Measurements from ENCODE around the gene PRICKLE2.

The PRICKLE2 gene

DNA sequence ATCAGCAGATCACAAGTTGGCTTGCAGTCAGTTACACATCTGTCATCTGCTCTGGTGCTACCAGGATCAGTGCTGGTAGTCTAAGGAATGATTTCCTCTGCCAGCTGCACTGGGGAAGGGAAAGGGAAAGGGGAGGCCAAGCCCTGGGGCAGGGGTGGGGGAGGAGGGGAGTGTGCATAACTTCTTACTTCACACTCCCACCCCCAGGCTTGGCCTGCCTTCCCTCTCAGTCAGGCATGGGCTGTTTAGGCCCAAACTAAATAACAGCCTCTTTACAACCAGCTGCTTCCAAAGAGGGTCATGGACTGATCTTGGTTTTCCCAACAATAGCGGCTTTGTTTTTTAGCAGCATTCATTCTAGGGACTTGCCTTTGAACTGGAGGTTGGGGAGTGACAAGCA, 115.8 kb downstream of the PRICKLE2 start:
- no peak for TF ChIP-seq POLR2AphosphoS5 (IDR thresholded peaks at IDR 0.05; ENCODE audit: low read depth, low read length)
- no peak for TF ChIP-seq TAF1 (IDR thresholded peaks at IDR 0.05; ENCODE audit: borderline replicate concordance, insufficient read depth, low read length)
- TF ChIP-seq SIN3A (IDR thresholded peaks at IDR 0.05; ENCODE audit: borderline replicate concordance, insufficient read depth, low read length): no peak
- no peak for TF ChIP-seq FOXP2 (optimal IDR thresholded peaks at IDR 0.05; ENCODE audit: borderline replicate concordance, extremely low read depth, extremely low read length, insufficient read depth)
- TF ChIP-seq, protein P1, sequence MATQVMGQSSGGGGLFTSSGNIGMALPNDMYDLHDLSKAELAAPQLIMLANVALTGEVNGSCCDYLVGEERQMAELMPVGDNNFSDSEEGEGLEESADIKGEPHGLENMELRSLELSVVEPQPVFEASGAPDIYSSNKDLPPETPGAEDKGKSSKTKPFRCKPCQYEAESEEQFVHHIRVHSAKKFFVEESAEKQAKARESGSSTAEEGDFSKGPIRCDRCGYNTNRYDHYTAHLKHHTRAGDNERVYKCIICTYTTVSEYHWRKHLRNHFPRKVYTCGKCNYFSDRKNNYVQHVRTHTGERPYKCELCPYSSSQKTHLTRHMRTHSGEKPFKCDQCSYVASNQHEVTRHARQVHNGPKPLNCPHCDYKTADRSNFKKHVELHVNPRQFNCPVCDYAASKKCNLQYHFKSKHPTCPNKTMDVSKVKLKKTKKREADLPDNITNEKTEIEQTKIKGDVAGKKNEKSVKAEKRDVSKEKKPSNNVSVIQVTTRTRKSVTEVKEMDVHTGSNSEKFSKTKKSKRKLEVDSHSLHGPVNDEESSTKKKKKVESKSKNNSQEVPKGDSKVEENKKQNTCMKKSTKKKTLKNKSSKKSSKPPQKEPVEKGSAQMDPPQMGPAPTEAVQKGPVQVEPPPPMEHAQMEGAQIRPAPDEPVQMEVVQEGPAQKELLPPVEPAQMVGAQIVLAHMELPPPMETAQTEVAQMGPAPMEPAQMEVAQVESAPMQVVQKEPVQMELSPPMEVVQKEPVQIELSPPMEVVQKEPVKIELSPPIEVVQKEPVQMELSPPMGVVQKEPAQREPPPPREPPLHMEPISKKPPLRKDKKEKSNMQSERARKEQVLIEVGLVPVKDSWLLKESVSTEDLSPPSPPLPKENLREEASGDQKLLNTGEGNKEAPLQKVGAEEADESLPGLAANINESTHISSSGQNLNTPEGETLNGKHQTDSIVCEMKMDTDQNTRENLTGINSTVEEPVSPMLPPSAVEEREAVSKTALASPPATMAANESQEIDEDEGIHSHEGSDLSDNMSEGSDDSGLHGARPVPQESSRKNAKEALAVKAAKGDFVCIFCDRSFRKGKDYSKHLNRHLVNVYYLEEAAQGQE (IDR thresholded peaks at IDR 0.05; ENCODE audit: insufficient read depth in 1 of 2, low read depth in 2 of 2, low read length in 2 of 2): no peak

DNA sequence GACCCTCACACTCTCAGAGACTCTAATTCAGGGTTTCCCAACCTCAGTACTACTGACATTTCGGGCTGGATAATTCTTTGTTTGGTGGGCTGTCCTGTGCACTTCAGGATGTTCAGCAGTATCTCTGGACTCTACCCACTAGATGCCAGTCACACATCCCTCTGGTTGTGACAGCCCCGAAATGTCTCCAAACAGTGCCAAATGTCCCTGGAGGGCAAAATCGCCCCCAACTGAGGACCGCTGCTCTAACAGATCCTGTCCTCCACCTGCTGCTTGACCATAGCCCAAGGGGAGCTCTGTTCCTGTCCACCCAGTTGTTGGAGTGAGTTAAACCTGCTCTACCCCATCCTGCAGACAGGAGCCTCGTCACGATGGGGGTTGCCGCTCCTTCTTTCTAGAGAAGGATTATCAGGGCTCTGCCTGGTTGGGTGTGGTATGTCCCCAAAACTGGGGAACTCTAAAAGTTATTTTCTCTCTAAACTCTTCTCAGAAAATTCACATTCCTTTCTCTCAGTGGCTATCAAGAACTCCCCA, 116.4 kb downstream of the PRICKLE2 start:
- TF ChIP-seq FOXP2 (optimal IDR thresholded peaks at IDR 0.05; ENCODE audit: borderline replicate concordance, extremely low read depth, extremely low read length, insufficient read depth): no peak
- TF ChIP-seq POLR2AphosphoS5 (IDR thresholded peaks at IDR 0.05; ENCODE audit: low read depth, low read length): no peak
- TF ChIP-seq, protein P1 (IDR thresholded peaks at IDR 0.05; ENCODE audit: insufficient read depth in 1 of 2, low read depth in 2 of 2, low read length in 2 of 2): no peak
- TF ChIP-seq SIN3A (IDR thresholded peaks at IDR 0.05; ENCODE audit: borderline replicate concordance, insufficient read depth, low read length): no peak
- no peak for TF ChIP-seq TAF1 (IDR thresholded peaks at IDR 0.05; ENCODE audit: borderline replicate concordance, insufficient read depth, low read length)

DNA sequence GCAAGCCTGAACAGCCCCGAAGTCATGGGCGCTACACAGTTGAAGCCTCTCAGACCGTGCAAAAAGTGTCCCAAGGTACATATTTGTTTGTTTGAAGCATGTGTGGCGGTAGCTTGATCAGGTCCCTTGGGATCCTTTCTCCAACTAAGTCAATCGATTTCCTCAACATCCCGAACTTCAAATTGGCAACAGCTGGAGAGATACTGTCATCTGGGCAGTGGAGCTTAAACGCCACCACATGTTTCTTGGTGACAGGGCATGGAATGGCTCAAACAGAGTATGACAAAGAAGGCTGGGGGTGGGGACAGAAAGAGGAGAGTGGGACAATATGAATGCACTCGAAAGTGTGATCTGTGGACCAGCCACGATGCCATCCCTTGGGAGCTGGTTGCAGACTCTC, 117.0 kb downstream of the PRICKLE2 start:
- TF ChIP-seq TAF1 (IDR thresholded peaks at IDR 0.05; ENCODE audit: borderline replicate concordance, insufficient read depth, low read length) (no peak), SIN3A (IDR thresholded peaks at IDR 0.05; ENCODE audit: borderline replicate concordance, insufficient read depth, low read length) (no peak), FOXP2 (optimal IDR thresholded peaks at IDR 0.05; ENCODE audit: borderline replicate concordance, extremely low read depth, extremely low read length, insufficient read depth) (no peak), POLR2AphosphoS5 (IDR thresholded peaks at IDR 0.05; ENCODE audit: low read depth, low read length) (no peak)
- TF ChIP-seq, protein P1 (IDR thresholded peaks at IDR 0.05; ENCODE audit: insufficient read depth in 1 of 2, low read depth in 2 of 2, low read length in 2 of 2): no peak

DNA sequence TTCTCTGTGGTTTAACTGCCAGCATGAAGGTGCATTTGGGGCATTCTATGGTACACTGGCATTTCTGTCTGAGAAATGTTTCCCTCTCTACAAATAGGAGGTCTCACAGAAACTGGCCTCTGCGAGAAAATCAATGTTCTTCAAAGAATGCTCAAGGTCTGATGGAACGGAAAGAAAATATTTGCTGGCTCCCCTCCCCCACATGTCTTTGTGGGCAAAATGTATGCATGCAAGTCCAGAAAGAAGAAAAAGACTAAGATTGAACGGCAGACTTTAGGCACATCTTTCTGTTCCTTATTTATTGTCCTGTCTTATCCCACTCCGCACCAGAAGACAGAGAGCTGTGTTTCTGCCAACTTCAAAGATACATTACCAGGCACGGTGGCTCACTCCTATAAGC, 118.1 kb downstream of the PRICKLE2 start:
- TF ChIP-seq SIN3A (IDR thresholded peaks at IDR 0.05; ENCODE audit: borderline replicate concordance, insufficient read depth, low read length) (no peak), POLR2AphosphoS5 (IDR thresholded peaks at IDR 0.05; ENCODE audit: low read depth, low read length) (no peak), TAF1 (IDR thresholded peaks at IDR 0.05; ENCODE audit: borderline replicate concordance, insufficient read depth, low read length) (no peak), FOXP2 (optimal IDR thresholded peaks at IDR 0.05; ENCODE audit: borderline replicate concordance, extremely low read depth, extremely low read length, insufficient read depth) (no peak)
- TF ChIP-seq, protein P1 (IDR thresholded peaks at IDR 0.05; ENCODE audit: insufficient read depth in 1 of 2, low read depth in 2 of 2, low read length in 2 of 2): no peak

DNA sequence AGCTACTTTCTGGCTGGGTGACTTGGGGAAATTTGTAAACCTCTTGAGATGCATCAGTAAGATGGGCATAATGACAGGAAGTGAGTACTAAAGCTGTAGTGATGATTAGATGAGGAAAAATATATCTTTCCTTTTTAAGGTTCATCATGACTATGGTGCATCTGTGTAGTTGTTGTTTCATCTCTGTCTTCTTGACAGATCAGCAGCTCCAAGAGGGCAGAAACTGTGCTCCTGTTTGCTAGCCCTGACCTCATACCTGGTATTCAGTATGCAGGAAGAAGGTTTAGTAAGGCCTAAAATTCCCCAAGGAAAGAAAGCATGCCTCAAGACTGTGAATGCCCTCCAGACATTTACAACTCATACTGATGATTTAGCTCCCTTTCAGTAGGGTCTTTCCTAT, 119.5 kb downstream of the PRICKLE2 start:
- no peak for TF ChIP-seq SIN3A (IDR thresholded peaks at IDR 0.05; ENCODE audit: borderline replicate concordance, insufficient read depth, low read length)
- TF ChIP-seq, protein P1 (IDR thresholded peaks at IDR 0.05; ENCODE audit: insufficient read depth in 1 of 2, low read depth in 2 of 2, low read length in 2 of 2): no peak
- no peak for TF ChIP-seq TAF1 (IDR thresholded peaks at IDR 0.05; ENCODE audit: borderline replicate concordance, insufficient read depth, low read length)

All from PFSK-1 (cell line).